T-helper 1 cell treated with Interleukin-12 subunit alpha and Interleukin-12 subunit beta and Interleukin-4 antibody, amounts not matched to agents 30 ng/mL and 1 ng/mL, for 36 hours (primary cell): ENCODE data around the gene RPS25. TPM values are rescaled to one million over a fixed set of nuclear protein-coding genes. Genes with fewer than 3 reads are reported as not detected.
"Not testable (repeated sequence)": the region's sequence is repeated elsewhere in the genome, so short reads cannot be mapped to it uniquely, and the experiment has no call there.

ENCODE experiments used
- intact Hi-C: fragments of 100-400 bp; cut with micrococcal nuclease; formaldehyde crosslinking; loops from one replicate; pipeline ENCODE4 v1.15.1; 2024
- total RNA-seq: library from RNA; stranded (reverse); gene quantifications from 2 replicates; pipeline ENCODE4 v1.2.3, GENCODE V29; 2022

Gene RPS25
- total RNA-seq, 1 donor from 2014 or later, result 1,270 TPM

DNA sequence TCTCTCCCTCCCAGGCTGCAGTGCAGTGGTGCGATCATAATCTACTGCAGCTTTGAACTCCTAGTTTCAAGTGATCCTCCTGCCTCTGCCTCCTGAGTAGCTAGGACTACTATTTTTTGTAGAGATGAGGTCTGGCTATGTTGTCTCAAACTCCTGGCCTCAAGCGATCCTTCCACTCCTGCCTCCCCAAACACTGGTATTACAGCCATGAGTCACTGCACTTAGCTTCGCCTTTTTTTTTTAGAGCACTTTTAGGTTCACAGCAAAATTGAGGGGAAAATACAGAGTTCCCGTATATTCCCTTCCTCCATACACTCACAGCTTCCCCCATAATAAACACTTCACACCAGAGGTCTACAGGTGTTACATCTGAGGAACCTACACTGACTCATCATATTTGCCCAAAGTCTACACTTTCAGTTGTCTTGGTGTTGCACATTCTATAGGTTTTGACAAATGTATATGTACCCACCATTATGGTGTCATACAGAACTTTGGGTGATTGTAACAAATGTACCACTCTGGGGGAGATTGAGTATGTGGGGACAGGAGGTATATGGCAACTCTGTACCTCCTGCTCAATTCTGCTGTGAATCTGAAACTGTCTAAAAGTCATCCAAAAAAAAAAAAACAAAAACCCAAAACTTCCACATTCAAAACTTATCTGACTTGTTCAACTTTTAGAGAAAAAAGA, 23.8 kb upstream of the RPS25 start:
- intact Hi-C loops, result no loop called here

- intact Hi-C loops, result not testable (repeated sequence)
These were observed 21.3 kb upstream of the RPS25 start for GRCh38 chr11:119039471-119039870.

GRCh38 chr11:119038884-119039283, 20.7 kb upstream of the RPS25 start:
- intact Hi-C loops, result no loop called here

GRCh38 chr11:119034813-119035212, 16.7 kb upstream of the RPS25 start:
- intact Hi-C loops, result no loop called here

- intact Hi-C loops, result not testable (repeated sequence)
These were observed 15.3 kb upstream of the RPS25 start for GRCh38 chr11:119033421-119033820.

- intact Hi-C loops, result loop anchor here (1.0 to 2.0 kb wide), 4 partner anchors 53 to 343 kb away; no protein-coding TSS in a partner anchor
These were observed 13.8 kb upstream of the RPS25 start for GRCh38 chr11:119031912-119032280.

GRCh38 chr11:119030329-119031047, 12.3 kb upstream of the RPS25 start, which contains the start of gene SLC37A4:
SLC37A4 (minus strand) TSS chr11:119030877.
- intact Hi-C loops, result loop anchor here (1.0 to 2.0 kb wide), 15 partner anchors 12 to 1215 kb away; partner anchors contain the start of genes CENATAC, DDX6, DPAGT1 and HINFP

- intact Hi-C loops, result loop anchor here (1.0 to 2.0 kb wide), 12 partner anchors 12 to 1215 kb away; partner anchors contain the start of genes CENATAC, DDX6, DPAGT1 and HINFP
These were observed 11.8 kb upstream of the RPS25 start for GRCh38 chr11:119030029-119030328.

DNA sequence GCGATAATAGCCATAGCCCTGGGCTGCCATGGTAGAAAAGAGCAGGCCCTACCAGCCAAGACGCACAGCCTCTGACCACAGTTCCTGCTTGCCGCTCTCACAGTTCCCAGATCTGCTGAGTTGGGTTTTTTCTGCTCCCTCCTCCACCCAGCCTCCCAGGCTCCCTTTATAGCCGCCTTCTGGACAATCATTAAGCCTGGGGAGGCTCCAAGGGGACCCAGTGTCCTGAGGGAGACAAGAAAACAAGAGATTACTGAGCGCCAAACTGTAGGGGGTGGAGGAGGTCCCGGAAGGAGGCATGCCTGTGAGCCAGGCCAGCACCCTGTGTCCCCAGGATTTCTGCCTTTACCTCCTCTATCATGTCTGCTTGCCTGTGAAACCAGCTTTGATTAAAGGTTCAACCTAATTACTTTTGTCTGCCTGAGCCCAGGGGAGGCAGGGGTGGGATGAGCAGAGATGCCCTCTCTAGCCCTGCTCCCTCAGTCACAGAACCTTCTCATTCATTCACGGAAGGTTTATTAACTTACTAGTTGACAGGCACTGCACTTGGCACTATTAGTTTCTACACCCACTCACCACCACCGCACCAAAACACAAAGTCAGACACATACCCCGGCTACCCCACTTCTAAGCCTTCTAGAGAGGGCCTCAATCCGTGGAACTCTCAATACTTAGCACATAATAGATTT, 11.3 kb upstream of the RPS25 start:
- intact Hi-C loops, result loop anchor here (1.0 to 2.0 kb wide), 12 partner anchors 11 to 1214 kb away; partner anchors contain the start of genes CENATAC, DDX6, DPAGT1 and HINFP

- intact Hi-C loops, result no loop called here
These were observed 10.9 kb upstream of the RPS25 start for GRCh38 chr11:119029069-119029339.

- intact Hi-C loops, result no loop called here
These were observed 10.4 kb upstream of the RPS25 start for GRCh38 chr11:119028346-119029068.

DNA sequence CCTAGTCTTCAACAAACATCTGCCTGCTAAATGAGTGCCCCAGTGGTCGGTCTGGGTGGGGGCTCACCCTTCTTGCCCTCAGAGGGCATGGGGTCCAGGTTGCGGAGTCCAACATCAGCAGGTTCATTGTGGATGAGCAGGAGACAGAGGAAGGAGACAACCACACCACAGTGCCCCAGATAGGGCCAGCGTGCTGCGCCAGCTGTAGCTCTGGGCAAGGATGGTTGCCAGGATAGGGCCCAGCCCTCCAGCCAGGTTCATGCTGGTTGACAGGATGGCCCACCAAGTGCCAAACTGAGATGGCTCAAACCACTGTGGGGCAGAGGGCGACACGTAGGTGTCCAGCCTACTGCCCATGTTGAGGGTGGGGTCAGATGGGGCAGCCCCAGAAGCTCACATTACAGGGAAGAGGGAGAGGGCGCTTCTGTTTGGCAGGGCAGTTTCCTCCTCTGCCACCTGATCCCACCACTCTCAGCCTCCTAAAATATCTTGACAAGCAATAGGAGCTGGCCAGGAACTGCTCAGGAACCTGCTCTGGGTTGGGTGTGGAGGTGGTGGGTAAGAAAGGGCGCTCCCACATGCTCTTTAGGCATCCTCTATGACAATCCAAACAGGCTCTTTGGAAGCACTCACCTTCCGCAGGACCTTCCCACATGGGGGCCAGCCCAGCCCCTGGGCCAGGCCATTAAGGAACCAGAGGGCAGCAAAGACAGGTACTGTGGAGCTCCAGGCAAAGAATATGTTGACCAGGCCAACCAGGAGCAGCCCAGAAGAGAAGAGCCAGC, 9.6 kb upstream of the RPS25 start:
- intact Hi-C loops, result no loop called here

- intact Hi-C loops, result no loop called here
These were observed 8.8 kb upstream of the RPS25 start for GRCh38 chr11:119026970-119027369.

- intact Hi-C loops, result no loop called here
These were observed 8.0 kb upstream of the RPS25 start for GRCh38 chr11:119025978-119026766.

DNA sequence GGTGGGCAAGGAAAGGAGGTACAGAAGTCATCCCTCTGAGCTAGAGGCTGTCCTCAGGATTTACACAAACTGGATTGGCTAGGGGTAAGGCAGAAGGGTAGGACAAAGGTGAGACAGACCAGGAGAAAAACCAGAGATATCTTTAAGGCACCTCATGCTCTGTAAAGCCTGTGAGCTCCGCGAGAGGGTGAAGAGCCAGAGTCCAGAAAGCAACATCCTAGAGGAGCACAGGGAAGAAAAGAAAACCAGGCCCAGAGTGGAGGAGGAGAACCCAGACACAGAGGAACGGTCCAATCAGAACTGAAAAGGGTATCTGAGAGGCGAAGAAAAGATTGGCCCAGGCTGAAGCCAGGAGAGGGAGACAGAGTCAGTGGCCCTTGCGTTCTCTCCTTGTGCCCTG, 7.4 kb upstream of the RPS25 start:
- intact Hi-C loops, result no loop called here

DNA sequence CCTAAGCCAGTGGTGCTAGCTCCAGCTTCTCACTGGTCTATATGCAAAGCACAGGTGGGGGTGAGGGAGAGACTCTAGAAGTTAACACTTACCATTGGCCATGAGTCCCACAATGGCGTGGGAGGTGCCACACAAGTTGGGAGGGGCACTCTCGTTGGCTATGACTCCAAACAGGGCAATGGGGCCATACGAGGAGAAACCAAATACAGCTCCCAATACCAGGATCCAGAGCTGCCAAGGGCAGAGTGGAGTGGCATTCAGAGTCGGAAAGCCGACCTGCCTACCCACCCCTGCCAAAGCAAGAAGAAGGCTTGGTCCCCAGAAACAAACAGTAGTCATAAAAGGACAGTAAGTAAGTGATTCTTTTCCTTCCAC, 6.9 kb upstream of the RPS25 start:
- intact Hi-C loops, result no loop called here

DNA sequence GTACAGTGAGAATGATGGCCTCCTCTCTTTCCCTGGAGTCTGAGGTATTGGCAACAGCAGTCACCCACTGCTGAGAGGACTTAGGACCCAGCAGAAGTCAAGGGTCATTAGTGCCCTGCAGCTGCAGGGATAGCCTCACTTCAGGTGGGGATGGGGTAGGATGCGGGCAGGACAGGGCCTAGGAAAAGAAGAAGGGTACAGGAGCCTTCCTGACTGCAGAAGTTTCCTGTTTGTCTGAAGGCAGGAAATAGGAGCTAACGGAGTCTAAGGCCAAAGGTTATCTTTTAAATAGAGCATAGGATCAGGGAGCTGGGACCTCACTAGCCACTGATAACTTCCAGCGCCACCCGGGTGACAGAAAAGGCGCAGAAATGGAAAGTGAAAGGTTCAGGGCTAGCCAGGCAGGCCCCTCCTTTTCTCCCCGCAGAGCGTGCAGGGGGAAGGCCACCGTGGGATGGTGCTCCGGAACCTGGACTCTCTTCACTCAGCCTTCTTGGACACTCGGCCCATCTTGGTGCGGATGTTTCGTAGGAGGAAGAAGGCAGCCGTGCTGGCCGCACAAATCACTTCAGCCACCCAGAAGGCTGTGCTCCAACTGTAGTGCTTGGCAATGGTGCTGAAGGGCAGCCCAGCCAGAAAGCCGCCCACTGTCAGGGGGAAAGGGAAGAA, 6.4 kb upstream of the RPS25 start:
- intact Hi-C loops, result no loop called here

- intact Hi-C loops, result no loop called here
These were observed 5.6 kb upstream of the RPS25 start for GRCh38 chr11:119023741-119024140.

- intact Hi-C loops, result no loop called here
These were observed 3.5 kb upstream of the RPS25 start for GRCh38 chr11:119021631-119022030.
